Measurements from ENCODE around the gene LRP8. TPM values are rescaled to one million over a fixed set of nuclear protein-coding genes. Genes with fewer than 3 reads are reported as not detected.

Gene LRP8
- total and polyA plus RNA-seq, 2 experiments from 2014 or later, result 27.8 to 71.1 TPM

DNA sequence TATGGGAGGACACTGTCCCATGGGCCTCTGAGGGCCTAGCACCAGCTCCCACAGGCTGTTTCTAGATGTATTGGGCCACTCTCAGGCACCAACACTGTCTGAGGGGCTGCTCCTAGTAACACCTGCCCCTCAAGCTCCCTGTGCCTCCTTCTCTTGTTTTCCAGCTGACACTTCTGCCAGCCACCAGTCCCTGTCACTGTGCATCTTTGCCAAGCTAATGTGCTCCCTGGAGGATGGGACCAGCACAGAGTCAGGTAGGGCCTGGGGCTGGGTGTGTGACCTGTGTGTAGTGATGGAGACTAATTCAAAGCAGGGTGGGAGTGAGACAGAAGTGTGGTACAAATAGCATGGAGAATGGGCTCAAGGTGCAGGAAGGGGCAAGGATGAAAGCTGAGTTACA, 60.1 kb downstream of the LRP8 start:
- TF ChIP-seq ETS1 (IDR thresholded peaks at IDR 0.05), result no peak
- no peak for TF ChIP-seq CREB1 (CRISPR knock-in tag; IDR thresholded peaks at IDR 0.05; ENCODE audit: low read depth)
- TF ChIP-seq ZNF331 (CRISPR knock-in tag; IDR thresholded peaks at IDR 0.05; ENCODE audit: low read depth), result no peak
- no peak for TF ChIP-seq JUNB (IDR thresholded peaks at IDR 0.05; ENCODE audit: unreplicated experiment)
- no peak for TF ChIP-seq ZNF462 (CRISPR knock-in tag; IDR thresholded peaks at IDR 0.05)
- TF ChIP-seq POLR2AphosphoS5 (IDR thresholded peaks at IDR 0.05; ENCODE audit: low read depth), result no peak
- TF ChIP-seq EZH2 (IDR thresholded peaks at IDR 0.05; ENCODE audit: low read depth, unreplicated experiment), result no peak
- TF ChIP-seq EZH2phosphoT487 (IDR thresholded peaks at IDR 0.05; ENCODE audit: unreplicated experiment), result no peak
- no peak for TF ChIP-seq CTCF (conservative IDR thresholded peaks at IDR 0.05; ENCODE audit: low read depth in 2 of 2)
- no peak for TF ChIP-seq NANOG (IDR thresholded peaks at IDR 0.05; ENCODE audit: borderline replicate concordance)
- TF ChIP-seq REST (IDR thresholded peaks at IDR 0.05; ENCODE audit: unreplicated experiment), result no peak
- no peak overlapping the region for H3K4me2 ChIP-seq
- H3K79me2 ChIP-seq (replicated peaks; ENCODE audit: insufficient read depth), result no peaks in the 10 kb centered on the region
- H3K27ac ChIP-seq (ENCODE audit: low read depth), result no peak overlapping the region
- DNase-seq (ENCODE audit: low spot score) (no peak), ATAC-seq (no peak)
- H3K36me3 ChIP-seq (ENCODE audit: insufficient read depth), result peaks cover 44% of the 10 kb centered on the region
- no peaks in the 10 kb centered on the region for H3K27me3 ChIP-seq (ENCODE audit: insufficient read depth)
- no peaks in the 10 kb centered on the region for H3K27me3 Mint-ChIP-seq (ENCODE audit: insufficient read depth, low read depth, poor library complexity)
- no peaks in the 10 kb centered on the region for H3K4me1 ChIP-seq (ENCODE audit: insufficient read depth)
- H4K20me1 ChIP-seq (replicated peaks; ENCODE audit: insufficient read depth), result peaks cover 7% of the 10 kb centered on the region; the same call in 1 of the 2 replicates
- no peak overlapping the region for H2AFZ ChIP-seq
- H3K9me2 ChIP-seq (ENCODE audit: insufficient read depth), result no peaks in the 10 kb centered on the region
- no peaks in the 10 kb centered on the region for H3K9me3 Mint-ChIP-seq
- no peak overlapping the region for H3K27ac Mint-ChIP-seq
- no peak overlapping the region for H3K4me3 ChIP-seq
- H3K4me3 Mint-ChIP-seq, result no peak overlapping the region
- no peaks in the 10 kb centered on the region for H3K4me1 Mint-ChIP-seq
- H3K36me3 Mint-ChIP-seq (ENCODE audit: low read depth), result peaks cover 90% of the 10 kb centered on the region
- no peaks in the 10 kb centered on the region for H3F3A ChIP-seq (replicated peaks; ENCODE audit: low read depth)
